K562 (cell line): ENCODE results near the gene FMO1.

Experiments
- EZH2 ChIP-seq: IDR thresholded peaks from 2 replicates; pipeline ENCODE4 v1.6.1; 2012; ENCODE audit warnings: low read depth, mild to moderate bottlenecking, inconsistent platforms, low read length, borderline replicate concordance
- MAZ ChIP-seq, 2 experiments: fragments of 450-650 bp in 1 of 2; sonication (generic) in 1 of 2; formaldehyde crosslinking; IDR thresholded peaks in 1 of 2; conservative IDR thresholded peaks in 1 of 2; 2 replicates each; pipeline versions ENCODE4 v1.4.0 to v1.5.0; 2020; ENCODE audit warnings: mild to moderate bottlenecking in 1 of 2, missing genetic modification reagents in 1 of 2
- SAFB2 ChIP-seq: fragments of 200-400 bp; formaldehyde crosslinking; IDR thresholded peaks from 2 replicates; pipeline ENCODE4 v1.6.1; 2018; ENCODE audit warnings: borderline replicate concordance, low read length, low read depth, moderate library complexity; ENCODE audit not compliant: severe bottlenecking
- SMARCB1 ChIP-seq: IDR thresholded peaks from 2 replicates; pipeline ENCODE4 v1.6.1; 2011; ENCODE audit warnings: improper control_type of control experiment, low read depth; ENCODE audit not compliant: insufficient read length
- STAT5A ChIP-seq: IDR thresholded peaks from 2 replicates; pipeline ENCODE4 v1.6.1; 2012; ENCODE audit warnings: low read length, inconsistent platforms, borderline replicate concordance
- TBP ChIP-seq: optimal IDR thresholded peaks from 2 replicates; pipeline ENCODE3; 2011; ENCODE audit warnings: low read depth, low read length, improper control_type of control experiment
- ZBTB40 ChIP-seq, 2 experiments: fragments of 450-650 bp in 1 of 2; sonication (generic) in 1 of 2; formaldehyde crosslinking in 1 of 2; IDR thresholded peaks; 2 replicates each; pipeline versions ENCODE4 v1.7.1 to v1.9.0; 2016 to 2022; ENCODE audit warnings: inconsistent platforms in 1 of 2, mild to moderate bottlenecking in 1 of 2, missing genetic modification reagents in 1 of 2
- ZFX ChIP-seq: sonication (generic); formaldehyde crosslinking; IDR thresholded peaks from 2 replicates; pipeline ENCODE4 v1.8.0; 2022; ENCODE audit warnings: mild to moderate bottlenecking, missing genetic modification reagents, moderate library complexity

- TF ChIP-seq SAFB2 (no peak), ZFX (no peak), ZBTB40 (IDR thresholded peaks at IDR 0.05) (no peak), ZBTB40 (CRISPR knock-in tag; IDR thresholded peaks at IDR 0.05) (no peak), MAZ (CRISPR knock-in tag; conservative IDR thresholded peaks at IDR 0.05 in 1 of 2, IDR thresholded peaks at IDR 0.05 in 1 of 2) (no peak), TBP (no peak), SMARCB1 (no peak), EZH2 (no peak), STAT5A (no peak)
Measured at GRCh38 chr1:171221665-171222591, 26.4 kb upstream of the FMO1 start.
